IPS DF 4.7 (cell line): ENCODE results near the gene SCUBE1.

Experiments used
- DNase-seq: peaks from one replicate; pipeline ENCODE4 v3.0.0-alpha.2; 2013; ENCODE audit warnings: low spot score; ENCODE audit errors: extremely low read depth

Gene SCUBE1

DNA sequence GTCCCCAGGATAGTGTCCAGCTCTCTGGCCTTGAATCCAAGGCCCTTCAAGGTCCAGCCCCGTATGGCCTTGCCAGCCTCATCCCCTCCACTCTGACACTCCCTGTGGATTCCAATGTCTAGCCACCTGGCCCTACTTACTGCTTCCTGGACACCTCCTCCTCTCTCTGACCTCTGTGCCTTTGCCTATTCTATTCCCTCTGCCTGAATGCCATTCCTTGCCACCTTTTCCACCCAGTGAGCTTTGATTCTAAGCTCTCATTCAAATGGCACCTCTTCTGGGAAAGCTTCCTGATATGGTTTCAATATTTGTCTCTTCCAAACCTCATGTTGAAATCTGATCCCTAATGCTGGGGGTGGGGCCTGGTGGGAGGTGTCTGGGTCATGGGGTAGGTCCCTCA is 124.4 kb downstream of the SCUBE1 start:
- DNase-seq: no peak

DNA sequence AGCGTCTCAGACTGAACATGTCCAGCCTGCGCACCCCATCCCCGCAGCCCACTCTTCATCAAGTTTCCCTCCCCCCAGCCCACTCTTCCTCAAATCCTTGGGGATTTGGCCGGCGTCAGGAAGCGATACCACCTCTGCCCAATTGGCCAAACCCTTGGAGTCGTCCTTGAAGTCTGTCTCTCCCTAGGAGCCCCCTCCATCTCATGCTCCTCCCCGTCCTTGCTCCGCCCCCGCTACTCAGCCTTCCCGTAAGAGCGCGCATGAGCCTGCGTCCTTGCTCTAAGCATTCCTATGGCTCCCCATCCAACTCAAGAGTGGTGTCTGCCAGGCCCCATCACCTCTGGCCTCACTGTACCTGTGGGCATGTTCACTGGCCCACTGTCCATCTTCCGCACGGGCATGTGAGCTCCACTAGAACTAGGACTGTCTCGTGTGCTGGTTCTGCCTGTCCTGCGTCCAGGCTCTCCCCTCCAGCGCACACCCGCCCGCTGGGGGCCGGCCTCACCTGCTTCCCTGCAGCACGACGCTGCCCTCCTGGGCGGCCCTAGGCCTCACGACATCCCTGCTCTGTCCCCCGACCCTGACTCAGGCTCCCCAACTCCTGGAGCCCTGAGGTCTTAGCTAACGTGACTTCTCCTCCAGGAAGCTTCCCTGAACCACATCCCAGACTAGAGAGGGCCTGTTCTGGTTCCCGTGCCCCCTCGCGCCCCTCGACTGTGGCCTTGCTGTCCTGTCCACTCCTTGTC is 125.7 kb downstream of the SCUBE1 start:
- DNase-seq: no peak

DNA sequence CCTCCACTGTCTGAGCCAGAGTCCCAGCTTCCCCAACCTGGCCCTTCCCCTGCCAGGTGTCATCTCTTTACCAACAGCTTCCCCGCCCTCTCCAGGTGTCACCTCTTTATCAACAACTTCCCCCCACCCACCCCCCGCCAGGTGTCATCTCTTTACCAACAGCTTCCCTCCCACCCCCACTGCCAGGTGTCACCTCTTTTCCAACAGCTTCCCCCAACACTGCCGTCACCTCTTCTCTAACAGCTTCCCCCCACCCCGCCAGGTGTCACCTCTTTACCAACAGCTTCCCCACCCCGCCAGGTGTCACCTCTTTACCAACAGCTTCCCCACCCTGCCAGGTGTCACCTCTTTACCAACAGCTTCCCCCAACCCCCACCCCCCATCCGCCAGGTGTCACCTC is 126.4 kb downstream of the SCUBE1 start:
- no peak for DNase-seq

DNA sequence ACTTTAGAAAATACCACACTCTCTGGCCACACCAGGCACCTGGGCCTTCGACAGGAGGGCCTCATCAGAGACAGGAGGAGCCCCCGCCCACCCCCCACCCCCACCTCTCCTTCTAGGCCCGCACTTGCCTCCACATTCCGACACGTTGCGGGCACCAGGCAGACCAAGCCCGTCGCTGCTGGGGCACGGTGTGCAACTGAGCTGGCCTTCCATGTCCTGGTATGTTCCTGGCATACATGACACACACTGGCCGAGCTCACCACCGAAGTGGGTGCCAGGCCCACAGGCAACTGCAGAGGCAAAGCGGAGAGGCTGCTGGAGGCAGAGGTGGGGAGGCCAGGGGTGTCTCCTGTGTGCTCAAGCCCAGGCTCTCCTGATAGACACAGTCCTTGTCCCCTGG is 129.2 kb downstream of the SCUBE1 start:
- no peak for DNase-seq

DNA sequence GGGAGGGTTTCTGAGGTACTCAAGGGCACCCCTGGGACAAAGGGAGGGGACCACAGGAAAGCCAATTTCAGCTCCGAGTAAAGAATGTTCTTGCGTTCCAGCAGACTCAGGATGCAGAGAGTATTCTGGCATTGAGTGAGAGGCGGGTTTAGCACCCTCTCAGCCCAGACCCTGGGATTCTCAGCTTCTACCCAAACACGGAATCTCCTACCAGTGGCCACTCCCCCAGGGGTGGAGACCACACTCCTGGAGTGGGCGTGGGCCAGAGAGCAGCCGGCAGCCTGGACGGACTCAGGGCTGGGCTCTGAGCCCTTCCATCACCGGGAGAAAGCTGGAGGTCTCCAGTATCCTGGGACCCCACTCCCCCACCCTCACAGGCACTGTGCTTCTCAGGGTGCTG is 130.1 kb downstream of the SCUBE1 start:
- DNase-seq: no peak

DNA sequence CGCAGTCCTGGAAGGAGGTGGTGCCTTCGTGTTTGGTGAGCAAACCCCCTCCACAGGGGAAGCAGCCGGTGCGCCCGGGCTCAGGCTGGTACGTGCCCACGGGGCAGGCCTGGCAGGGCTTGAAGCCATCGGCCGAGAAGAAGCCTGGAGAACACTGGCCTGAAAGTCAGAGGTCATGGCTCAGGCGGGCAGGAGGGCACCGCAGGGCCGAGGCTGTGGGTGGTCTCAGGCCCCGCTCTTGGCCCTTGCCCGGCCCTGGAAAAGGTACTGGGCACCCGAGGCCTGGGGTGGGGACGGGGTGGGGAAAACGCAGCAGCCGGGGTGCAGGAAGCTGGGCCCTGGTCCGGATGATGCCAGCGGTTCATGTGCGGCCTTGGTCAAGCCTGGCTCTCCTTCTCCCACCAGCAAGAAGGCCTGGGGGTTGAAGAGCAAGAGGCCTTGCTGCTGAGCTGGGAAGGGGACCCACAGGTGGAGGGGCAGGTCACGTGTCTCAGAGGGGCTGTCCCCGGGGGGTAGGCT is 130.7 kb downstream of the SCUBE1 start:
- no peak for DNase-seq

DNA sequence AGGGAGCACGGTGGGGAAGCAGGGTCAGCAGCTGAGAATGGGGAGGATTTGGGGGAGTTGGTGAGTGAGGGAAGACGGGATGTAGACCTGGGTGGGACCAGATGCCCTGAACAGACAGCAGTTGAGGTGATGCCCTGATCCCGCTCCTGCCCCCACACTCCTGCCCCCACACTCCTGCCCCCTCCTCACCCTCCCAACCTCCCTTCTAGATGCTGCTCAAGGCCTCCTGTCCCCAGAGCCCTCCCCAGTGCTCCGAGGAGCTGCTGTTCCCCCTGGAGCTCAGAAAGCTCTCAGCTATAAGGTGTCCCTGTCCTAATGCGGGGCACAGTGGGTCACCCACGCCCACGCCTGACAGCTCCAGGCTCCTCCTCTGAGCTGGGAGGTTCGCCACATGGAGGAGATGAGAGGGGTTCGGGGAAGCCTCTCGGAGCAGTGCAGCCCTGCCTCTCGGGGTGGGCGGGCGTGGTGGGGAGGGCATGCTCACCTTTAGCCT is 131.2 kb downstream of the SCUBE1 start:
- no peak for DNase-seq

DNA sequence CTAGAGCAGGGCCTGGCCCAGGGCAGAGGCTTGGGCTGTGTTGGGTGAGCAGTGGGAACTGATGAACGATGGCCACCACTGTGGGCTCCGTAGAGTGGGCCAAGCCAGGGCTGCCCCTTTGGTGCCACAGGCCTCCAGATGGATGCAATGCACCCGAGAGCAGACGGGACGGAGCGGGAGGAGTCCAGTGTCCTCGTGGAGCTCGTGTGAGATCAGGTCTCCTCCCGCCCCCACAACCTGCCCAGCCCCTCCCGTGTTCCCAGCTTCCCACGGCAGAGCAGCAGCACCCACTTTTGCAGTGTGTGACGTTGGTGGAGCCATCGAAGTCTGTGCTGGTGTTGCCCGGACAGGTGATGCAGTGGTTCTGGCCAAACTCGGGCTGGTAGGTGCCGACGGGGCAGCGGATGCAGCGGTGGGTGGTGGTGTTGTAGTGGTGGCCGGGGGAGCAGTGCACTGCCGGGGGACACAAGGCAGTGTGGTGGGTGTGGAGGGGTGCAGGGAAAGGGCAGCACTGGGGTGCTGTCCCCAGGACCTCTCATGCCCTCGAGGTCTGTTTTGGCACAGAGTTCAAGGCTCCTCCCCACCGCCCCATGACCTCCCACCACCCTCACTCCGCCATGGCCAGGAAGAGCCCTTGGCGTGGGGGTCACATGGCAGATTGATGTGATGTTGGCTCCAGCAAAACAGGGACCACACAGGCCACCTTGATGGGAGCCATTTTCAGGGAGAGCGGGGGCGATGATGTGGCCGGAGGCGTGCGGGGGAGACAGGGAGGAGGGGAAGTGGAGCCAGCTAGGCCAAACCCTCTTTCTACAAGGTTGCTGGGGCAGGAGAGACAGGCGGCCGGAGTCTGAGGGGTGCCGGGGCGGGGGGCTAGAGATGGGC is 132.3 kb downstream of the SCUBE1 start:
- DNase-seq: no peak

DNA sequence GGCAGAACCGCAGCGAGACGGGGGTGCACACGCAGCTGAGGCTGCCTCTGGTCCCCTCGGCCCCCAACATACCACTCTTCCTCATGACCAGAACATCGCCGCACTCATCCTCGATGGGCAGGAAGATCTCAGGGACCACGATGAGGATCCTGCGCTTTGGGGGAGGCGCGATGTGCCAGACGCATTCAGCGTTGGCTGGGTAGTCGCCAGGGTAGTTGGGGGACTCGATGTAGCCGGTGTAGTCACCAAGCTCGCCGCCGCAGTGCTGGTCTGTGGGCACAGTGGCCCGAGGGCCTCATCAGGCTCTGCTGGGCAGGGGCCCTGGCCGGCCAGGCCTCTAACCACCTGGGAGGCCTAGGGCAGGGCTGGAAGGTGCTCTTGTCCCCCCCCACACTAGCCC is 133.2 kb downstream of the SCUBE1 start:
- no peak for DNase-seq

DNA sequence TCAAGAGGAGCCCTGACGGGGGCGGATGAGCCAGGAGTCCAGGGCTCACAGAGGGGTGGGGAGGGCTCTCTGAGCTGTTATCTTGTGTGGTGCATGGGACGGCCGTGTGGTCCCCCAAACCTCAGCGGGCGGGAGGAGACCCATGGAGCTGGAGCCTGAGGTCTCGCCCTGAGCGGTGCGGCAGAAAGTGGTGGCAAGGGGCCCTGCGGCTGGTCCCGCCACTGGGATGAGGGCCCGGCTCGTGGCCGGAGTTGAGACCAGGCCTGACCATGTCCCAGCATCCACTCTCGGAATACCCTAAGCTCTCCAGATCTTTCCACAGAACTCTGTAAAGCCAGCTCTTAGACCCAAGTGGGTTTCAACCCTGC is 133.7 kb downstream of the SCUBE1 start:
- DNase-seq: no peak

DNA sequence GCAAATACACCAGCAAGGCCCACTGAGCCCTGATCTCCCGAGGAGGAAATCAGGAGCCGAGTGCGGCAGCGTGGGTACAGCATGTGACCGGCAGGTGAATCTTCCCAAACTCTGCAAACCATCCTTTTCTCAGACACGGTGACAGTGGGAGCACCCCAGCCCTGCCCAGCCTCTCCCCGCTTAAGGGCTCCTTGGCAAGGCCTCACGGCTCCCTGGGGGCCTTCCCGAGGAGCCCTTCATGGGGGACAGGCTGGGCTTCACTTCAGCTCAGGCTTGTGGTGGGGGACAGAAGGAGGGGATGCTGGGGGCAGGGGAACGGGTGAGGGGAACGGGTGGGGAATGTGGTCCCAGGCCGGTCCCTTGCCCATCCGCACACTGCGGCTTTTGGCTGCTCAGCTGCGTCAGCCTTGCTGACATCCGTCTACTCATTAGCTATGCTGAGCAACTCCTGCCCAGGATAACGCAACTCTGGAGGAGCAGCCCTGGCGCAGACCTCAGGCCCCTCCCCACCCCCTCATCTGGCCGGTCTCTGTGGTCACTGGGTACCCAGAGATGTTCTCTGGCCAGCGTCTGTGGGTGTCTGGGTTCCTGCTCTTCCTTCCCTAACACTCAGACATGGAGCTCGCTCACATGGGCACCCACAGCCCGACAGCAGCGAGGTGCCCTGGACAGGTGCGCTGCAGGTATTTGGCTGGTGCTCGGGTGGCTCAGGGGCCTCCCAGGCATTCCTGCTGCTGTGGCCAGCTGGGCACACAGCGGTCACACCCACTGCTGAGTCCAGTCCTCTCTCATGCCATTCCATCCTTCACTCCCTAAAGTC is 134.3 kb downstream of the SCUBE1 start:
- DNase-seq: no peak

DNA sequence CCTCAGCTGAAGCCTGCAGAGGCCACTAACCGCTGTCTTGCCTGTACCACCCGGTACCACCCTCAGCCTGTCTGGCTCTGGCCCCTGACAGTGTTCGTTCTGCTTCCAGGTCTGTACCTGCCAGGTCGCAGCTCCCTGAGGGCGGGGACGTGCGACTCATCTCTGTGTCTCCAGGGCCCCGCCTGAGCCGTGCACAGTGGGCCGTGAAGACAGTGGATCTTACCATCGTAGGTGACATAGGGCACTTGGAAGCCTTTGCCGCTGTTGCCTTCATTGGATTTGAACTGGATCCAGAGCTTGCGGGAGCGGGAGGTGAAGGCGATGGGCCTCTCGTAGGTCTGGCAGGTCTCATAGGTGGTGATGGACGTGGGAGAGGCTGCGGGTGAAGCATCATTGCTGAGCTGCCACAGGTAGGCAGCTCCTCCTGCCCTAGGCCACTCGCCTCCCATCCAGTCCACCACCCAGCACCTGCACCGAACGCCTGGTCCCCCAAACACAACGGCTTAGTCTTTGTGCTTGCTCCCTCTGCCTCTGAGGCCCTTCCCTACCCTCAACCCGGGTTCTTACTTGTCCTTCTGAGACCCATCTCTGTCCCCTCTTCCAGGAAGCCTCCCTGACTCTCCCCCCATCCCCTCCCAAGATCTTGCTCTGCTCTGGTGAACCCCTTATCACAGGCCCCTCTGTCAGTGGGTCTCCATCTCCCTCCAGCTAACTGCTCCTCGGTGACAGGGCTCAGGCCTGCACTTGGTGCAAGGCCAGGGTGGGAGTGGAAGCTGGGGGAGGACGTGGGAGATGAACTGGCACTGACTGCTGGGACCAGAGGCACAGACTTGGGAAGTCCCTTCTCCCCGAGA is 135.1 kb downstream of the SCUBE1 start:
- DNase-seq: no peak

DNA sequence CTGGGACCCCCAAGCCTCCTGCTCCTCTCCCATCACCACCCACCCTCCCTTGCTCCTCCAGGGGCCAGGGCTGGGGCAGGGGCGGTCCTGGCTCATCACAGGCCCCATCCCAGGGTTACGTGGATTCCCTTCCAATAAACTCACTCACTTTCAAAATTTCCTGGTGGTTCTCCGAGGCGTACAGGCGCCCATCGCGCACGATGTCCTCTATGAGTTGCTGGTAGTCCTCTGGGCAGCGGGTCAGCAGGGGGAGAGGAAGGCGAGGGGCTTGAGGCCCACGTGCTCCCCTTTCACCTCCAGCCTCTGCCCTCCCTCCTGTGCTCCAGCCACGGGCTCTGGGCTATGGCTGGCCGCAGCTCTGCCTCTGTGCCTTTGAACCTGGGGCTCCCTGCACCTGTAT is 135.8 kb downstream of the SCUBE1 start:
- no peak for DNase-seq

DNA sequence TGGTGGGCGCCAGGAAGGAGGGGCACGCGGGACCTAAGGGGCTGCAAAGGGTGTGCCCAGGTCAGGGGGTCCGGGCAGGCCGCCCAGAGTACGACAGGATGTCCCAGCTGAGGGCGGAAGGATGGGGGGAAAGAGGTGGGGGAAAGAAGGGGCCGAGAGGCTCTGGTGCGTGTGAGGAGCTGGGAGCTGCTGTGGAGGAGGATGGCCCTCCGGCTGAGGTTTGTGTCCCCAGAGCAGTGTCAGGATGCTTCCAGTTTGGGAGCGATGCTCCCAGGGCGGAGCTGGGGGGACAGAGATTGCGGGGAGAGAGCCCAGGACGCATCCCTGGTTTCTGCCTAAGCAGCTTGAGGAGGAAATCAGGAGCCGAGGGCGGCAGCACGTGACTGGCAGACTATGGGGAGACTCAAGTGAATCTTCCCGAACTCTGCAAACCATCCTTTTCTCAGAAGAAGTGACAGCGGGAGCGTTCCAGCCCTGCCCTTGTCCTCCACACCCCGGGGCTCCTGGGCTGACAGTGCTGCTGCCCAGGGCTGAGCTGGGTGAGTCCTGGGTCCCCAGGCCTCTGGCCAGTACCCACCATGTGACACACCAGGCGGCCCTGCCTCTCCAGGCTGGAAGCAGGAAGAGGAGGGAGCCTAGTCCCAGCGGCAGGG is 136.5 kb downstream of the SCUBE1 start:
- no peak for DNase-seq

DNA sequence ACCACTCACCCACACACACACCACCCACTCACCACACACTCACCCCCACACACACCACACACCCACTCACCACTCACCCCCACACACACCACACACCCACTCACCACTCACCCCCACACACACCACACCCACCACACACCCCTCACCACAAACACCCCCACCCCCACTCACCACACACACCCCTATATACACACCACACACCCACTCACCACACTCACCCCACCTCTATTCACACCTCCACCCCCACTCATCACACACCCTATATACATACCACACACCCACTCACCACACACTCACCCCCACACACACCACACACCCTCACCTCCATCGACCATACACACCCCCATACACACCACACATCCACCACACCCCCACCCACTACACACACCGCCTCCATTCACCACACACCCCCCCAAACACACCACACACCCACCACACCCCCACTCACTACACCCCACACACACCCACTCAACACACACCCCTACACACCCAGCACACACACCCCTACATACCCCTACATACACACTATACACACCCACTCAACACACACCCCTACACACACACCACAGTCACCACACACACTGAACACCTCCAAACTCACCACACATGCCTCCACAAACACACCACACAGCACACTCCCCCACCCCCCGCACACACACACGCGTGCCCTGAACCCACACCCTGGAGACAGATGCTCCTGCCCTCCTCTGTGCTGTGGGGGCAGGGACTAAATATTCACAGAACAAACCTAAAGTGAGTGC is 137.2 kb downstream of the SCUBE1 start:
- no peak for DNase-seq

DNA sequence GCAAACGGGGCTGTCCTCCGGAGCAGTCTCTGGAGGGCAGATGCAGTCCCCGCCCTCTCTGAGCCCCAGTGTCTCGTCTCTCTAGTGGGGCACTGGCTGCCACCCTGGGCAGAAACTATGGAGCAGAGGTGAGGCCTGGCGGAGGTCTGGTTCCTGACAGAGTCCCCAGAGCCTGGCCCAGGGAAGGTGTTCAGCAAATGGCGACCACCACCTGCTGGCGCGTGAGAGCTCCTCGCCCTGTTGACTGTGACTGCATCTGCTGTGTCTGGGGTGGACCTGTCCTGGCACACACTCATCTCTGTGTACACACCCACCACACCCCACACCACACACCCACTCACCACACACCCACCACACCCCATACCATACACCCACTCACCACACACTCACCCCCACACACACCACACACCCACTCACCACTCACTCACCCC is 137.9 kb downstream of the SCUBE1 start:
- DNase-seq: no peak

DNA sequence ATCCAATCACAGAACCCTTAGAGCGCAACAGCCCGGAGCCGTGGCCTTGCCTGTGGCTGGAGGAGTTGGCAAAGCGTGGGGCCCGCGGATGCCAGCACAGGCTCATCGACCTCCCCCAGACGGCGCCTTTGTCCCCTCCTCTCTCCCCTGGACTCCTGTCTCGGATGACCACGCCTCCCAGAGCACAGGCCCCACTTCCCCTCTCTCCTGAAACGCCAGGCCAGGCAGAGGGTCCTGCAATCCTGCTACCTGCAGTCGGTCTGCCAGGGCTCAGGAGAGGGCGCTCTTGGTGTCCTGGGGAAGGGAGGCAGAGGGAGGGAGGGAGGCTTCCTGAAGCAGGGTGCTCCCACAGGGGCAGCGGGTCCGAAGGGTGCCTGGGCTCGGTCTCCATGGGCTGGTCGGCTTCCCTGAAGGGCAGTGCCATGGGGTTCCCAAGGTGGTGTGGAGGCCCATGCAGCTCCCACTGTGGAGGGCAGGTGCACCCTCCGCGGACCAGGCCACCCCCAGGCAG is 139.6 kb downstream of the SCUBE1 start:
- no peak for DNase-seq

DNA sequence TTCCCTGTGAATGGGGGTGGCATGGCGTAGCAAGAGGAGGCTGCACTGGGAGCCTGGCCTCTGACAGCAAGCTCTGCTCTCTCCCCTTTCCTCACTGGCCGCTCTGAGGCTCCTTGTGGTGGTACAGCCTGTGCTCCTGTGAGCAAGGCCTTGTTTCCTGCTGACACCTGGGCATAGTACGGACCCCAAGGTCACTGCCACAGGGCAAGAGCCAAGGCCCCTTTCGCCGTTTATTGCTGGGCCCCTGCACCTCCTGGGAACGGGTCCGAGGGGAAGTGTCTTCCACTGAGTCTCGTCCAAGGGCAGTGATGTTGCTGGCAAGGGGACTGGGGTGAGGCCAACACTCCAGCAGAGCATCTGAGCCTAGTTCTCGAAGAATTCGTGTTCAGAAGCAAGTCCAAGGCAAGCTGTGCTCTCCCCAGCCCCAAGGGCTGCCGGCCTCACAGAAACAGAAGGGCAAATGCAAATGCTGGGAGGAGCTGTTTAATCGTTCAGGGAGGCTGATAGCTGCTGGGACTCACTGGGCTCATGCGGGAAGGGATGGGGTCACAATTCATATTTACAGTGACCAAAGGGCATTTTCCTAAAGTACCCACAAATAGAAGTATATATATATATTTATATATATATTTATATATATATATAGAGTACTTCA is 140.3 kb downstream of the SCUBE1 start:
- no peak for DNase-seq

DNA sequence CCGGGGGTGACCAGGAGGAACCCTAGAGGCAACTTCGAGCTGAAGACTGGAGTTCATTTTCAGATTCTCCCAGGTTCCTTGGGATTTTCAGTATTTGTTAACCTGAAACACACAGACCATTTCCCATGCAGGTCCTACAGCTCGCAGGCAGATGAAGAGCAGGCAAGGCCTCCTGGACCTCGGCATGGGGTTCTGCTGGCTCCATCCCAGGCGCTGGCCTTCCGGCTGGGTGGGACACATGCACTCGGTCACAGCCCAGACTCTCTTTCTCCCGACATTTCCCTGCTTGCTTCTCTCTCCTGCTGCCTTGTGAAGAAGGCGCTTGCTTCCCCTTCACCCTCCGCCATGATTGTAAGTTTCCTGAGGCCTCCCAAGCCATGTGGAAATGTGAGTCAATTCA is 140.8 kb downstream of the SCUBE1 start:
- DNase-seq: no peak
